ENCODE results near the gene TBC1D5.

GRCh38 chr3:17515445-17516234 lies 226.8 kb downstream of the TBC1D5 start:
- TF ChIP-seq CHD2 (IDR thresholded peaks at IDR 0.05; ENCODE audit: low read length) (no peak), HDAC2 (IDR thresholded peaks at IDR 0.05; ENCODE audit: borderline replicate concordance in 1 of 2, low read depth in 2 of 2, low read length in 2 of 2) (no peak), SIRT6 (IDR thresholded peaks at IDR 0.05; ENCODE audit: low read length) (no peak), POLR2A (IDR thresholded peaks at IDR 0.05; ENCODE audit: control extremely low read depth in 1 of 2, low read depth in 2 of 2, low read length in 2 of 2) (no peak), EZH2 (IDR thresholded peaks at IDR 0.05; ENCODE audit: low read depth, low read length, severe bottlenecking) (no peak)
- TF ChIP-seq, protein P1, sequence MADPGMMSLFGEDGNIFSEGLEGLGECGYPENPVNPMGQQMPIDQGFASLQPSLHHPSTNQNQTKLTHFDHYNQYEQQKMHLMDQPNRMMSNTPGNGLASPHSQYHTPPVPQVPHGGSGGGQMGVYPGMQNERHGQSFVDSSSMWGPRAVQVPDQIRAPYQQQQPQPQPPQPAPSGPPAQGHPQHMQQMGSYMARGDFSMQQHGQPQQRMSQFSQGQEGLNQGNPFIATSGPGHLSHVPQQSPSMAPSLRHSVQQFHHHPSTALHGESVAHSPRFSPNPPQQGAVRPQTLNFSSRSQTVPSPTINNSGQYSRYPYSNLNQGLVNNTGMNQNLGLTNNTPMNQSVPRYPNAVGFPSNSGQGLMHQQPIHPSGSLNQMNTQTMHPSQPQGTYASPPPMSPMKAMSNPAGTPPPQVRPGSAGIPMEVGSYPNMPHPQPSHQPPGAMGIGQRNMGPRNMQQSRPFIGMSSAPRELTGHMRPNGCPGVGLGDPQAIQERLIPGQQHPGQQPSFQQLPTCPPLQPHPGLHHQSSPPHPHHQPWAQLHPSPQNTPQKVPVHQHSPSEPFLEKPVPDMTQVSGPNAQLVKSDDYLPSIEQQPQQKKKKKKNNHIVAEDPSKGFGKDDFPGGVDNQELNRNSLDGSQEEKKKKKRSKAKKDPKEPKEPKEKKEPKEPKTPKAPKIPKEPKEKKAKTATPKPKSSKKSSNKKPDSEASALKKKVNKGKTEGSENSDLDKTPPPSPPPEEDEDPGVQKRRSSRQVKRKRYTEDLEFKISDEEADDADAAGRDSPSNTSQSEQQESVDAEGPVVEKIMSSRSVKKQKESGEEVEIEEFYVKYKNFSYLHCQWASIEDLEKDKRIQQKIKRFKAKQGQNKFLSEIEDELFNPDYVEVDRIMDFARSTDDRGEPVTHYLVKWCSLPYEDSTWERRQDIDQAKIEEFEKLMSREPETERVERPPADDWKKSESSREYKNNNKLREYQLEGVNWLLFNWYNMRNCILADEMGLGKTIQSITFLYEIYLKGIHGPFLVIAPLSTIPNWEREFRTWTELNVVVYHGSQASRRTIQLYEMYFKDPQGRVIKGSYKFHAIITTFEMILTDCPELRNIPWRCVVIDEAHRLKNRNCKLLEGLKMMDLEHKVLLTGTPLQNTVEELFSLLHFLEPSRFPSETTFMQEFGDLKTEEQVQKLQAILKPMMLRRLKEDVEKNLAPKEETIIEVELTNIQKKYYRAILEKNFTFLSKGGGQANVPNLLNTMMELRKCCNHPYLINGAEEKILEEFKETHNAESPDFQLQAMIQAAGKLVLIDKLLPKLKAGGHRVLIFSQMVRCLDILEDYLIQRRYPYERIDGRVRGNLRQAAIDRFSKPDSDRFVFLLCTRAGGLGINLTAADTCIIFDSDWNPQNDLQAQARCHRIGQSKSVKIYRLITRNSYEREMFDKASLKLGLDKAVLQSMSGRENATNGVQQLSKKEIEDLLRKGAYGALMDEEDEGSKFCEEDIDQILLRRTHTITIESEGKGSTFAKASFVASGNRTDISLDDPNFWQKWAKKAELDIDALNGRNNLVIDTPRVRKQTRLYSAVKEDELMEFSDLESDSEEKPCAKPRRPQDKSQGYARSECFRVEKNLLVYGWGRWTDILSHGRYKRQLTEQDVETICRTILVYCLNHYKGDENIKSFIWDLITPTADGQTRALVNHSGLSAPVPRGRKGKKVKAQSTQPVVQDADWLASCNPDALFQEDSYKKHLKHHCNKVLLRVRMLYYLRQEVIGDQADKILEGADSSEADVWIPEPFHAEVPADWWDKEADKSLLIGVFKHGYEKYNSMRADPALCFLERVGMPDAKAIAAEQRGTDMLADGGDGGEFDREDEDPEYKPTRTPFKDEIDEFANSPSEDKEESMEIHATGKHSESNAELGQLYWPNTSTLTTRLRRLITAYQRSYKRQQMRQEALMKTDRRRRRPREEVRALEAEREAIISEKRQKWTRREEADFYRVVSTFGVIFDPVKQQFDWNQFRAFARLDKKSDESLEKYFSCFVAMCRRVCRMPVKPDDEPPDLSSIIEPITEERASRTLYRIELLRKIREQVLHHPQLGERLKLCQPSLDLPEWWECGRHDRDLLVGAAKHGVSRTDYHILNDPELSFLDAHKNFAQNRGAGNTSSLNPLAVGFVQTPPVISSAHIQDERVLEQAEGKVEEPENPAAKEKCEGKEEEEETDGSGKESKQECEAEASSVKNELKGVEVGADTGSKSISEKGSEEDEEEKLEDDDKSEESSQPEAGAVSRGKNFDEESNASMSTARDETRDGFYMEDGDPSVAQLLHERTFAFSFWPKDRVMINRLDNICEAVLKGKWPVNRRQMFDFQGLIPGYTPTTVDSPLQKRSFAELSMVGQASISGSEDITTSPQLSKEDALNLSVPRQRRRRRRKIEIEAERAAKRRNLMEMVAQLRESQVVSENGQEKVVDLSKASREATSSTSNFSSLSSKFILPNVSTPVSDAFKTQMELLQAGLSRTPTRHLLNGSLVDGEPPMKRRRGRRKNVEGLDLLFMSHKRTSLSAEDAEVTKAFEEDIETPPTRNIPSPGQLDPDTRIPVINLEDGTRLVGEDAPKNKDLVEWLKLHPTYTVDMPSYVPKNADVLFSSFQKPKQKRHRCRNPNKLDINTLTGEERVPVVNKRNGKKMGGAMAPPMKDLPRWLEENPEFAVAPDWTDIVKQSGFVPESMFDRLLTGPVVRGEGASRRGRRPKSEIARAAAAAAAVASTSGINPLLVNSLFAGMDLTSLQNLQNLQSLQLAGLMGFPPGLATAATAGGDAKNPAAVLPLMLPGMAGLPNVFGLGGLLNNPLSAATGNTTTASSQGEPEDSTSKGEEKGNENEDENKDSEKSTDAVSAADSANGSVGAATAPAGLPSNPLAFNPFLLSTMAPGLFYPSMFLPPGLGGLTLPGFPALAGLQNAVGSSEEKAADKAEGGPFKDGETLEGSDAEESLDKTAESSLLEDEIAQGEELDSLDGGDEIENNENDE (IDR thresholded peaks at IDR 0.05; ENCODE audit: insufficient replicate concordance, low read length) = no peak
